A549 treated with Hydrocortisone at 1 μM for 4 hours (cell line): Measurements from ENCODE around the gene AHSA1. TPM values are rescaled to one million over a fixed set of nuclear protein-coding genes. Genes with fewer than 3 reads are reported as not detected.

ENCODE experiments used
- total RNA-seq: library from RNA; stranded (reverse); fragments of 200-300 nt; extraction: Qiagen RNA extraction; gene quantifications from 5 replicates; pipeline ENCODE4 v1.2.3, GENCODE V29; 2022

AHSA1 gene
- 220 to 282 TPM (median 240 TPM) in 5 replicates for total RNA-seq

GRCh38 chr14:77457522-77458248 is at the start of gene AHSA1, which contains the start of gene VIPAS39:
AHSA1 (plus strand) TSS chr14:77458093; CDS start chr14:77458190, 97 bp downstream.
VIPAS39 (minus strand) TSS chr14:77457601; CDS start chr14:77454102, 3,499 bp downstream.

GRCh38 chr14:77423423-77423822 is 34.5 kb upstream of the AHSA1 start, which contains the start of gene NOXRED1:
NOXRED1 (minus strand) TSS chr14:77423523; CDS start chr14:77422889, 634 bp downstream.

DNA sequence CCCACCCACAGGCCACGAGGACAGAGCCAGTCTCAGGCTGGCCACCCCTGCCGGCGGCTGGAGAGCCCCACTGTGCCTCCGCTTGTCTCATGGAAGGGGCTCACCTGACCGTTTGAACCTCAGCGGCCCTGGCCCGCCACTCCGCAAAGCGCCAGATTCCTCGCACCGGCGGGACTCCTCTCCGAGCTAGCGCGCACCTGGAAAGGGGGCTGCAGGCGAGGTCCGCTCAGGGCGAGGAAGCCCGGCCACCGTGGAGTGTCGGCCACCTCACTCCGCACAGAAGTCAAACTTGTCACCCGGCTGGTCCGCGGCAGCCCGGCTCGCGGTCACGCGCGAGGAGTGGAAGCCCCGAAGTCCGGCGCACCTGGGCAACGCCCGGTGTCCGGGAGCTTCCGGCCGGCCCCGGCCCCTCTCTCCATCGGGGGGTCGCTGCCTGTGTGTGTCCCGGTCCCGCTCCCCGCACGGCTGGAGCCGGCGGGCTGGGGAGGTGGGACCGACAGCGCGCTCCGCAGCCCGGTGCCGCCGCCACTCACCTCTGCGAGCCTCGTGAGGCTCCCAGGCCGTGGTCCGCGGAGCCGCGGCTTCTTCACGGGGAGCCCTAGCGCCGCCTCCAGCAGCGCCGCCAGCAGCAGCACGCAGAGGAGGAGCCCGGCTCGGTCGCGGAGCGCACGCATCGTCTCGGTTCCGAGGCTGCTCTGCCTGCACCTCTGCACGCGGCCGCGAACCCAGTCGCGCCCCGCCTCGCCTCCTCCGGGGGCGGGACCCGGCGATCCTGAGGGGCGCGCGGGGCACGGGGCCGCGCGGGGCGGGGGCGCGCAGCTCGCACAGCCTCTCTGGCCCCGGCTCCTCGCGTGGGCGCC is 40.5 kb downstream of the AHSA1 start, which contains the start of gene ISM2:
Gene ISM2, minus strand, starts transcription at position 697 of the 860 bp plus-strand sequence. Its CDS starts 23 bp downstream, at position 674.

Other genes starting within 250 kb of the AHSA1 start
- gene NGB, start 186.9 kb upstream of the AHSA1 start, total RNA-seq = not detected in 5 replicates
- 25.5 to 31.9 TPM (median 29.1 TPM) in 5 replicates for gene POMT2, start 137.2 kb upstream of the AHSA1 start, total RNA-seq
- gene GSTZ1, start 137.1 kb upstream of the AHSA1 start, total RNA-seq = 30.5 to 35.5 TPM (median 33.7 TPM) in 5 replicates
- 4.6 to 8.8 TPM (median 6.6 TPM) in 5 replicates for gene TMED8, start 81.0 kb upstream of the AHSA1 start, total RNA-seq
- 1.2 to 2.6 TPM (median 1.6 TPM) in 5 replicates for gene SAMD15, start 80.7 kb upstream of the AHSA1 start, total RNA-seq
- 0.05 to 0.08 TPM (median 0.07 TPM) in 5 replicates for gene NOXRED1, start 34.6 kb upstream of the AHSA1 start, total RNA-seq
- 13.2 to 15.0 TPM (median 14.1 TPM) in 5 replicates for gene VIPAS39, start 492 bp upstream of the AHSA1 start, total RNA-seq
- gene ISM2, start 40.7 kb downstream of the AHSA1 start, total RNA-seq = 0.39 to 0.58 TPM (median 0.49 TPM) in 5 replicates
- 30.2 to 37.5 TPM (median 33.1 TPM) in 5 replicates for gene SPTLC2, start 158.5 kb downstream of the AHSA1 start, total RNA-seq
- 15.0 to 16.5 TPM (median 15.7 TPM) in 5 replicates for gene ALKBH1, start 249.9 kb downstream of the AHSA1 start, total RNA-seq